Measurements from ENCODE around the gene ITGB5.

The ITGB5 gene, protein sequence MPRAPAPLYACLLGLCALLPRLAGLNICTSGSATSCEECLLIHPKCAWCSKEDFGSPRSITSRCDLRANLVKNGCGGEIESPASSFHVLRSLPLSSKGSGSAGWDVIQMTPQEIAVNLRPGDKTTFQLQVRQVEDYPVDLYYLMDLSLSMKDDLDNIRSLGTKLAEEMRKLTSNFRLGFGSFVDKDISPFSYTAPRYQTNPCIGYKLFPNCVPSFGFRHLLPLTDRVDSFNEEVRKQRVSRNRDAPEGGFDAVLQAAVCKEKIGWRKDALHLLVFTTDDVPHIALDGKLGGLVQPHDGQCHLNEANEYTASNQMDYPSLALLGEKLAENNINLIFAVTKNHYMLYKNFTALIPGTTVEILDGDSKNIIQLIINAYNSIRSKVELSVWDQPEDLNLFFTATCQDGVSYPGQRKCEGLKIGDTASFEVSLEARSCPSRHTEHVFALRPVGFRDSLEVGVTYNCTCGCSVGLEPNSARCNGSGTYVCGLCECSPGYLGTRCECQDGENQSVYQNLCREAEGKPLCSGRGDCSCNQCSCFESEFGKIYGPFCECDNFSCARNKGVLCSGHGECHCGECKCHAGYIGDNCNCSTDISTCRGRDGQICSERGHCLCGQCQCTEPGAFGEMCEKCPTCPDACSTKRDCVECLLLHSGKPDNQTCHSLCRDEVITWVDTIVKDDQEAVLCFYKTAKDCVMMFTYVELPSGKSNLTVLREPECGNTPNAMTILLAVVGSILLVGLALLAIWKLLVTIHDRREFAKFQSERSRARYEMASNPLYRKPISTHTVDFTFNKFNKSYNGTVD

GRCh38 chr3:124887177-124887931 is at the start of gene ITGB5:
ITGB5 (minus strand) TSS chr3:124887365; CDS start chr3:124887000, 365 bp downstream.
- no peak for DNase-seq (ENCODE audit: low read depth in 2 of 2, low spot score in 1 of 2)

DNA sequence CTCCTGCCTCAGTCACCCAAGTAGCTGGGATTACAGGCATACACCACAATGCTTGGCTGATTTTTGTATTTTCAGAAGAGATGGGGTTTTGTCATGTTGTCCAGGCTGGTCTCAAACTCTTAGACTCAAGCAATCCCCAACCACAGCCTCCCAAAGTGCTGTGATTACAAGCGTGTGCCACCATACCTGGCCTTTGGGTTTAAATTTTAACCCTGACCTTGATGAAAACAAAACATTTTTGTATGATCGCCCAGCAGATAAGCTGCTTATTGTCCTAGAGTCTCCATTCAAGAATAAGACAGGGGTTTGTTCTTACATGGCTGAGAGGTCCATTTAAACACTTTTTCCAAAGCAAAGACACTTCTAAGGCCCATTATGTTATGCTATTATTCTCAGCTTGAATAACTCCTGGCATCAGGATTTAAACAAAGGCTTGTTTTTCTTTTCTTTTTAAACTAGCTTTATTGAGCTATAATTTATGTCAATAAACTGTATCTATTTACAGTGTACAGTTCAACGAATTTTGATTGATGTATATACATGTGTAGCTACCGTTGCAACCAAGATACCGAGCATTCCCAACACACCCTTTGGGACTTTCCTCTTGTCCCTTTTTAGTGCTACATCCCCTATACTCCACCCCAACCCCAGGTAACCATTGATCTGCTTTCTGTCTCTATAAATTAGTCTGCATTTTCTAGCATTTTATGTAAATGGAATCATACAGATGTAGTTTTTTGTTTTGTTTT is 48.8 kb upstream of the ITGB5 start:
- DNase-seq (ENCODE audit: low read depth in 2 of 2, low spot score in 1 of 2): no peak

DNA sequence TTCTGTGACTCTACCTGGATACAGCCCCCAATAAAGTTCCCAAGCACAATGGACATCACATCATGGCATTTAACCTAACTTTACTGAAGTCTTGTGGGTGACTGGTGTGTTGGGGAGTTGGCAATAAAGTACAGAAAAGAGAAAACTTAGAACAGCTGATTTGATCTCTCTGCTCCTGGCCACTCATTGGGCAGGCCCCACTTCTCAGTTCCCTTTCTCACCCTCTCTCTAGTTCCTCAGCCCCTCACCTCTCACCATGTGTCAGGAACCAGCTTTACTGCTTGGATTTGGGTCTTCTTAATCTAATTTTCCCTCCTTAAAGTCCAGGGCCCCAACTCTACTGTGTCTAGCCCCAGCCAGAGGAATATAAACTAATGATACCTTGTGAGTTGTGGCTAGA is 48.1 kb upstream of the ITGB5 start:
- DNase-seq (ENCODE audit: low read depth in 2 of 2, low spot score in 1 of 2): no peak

DNA sequence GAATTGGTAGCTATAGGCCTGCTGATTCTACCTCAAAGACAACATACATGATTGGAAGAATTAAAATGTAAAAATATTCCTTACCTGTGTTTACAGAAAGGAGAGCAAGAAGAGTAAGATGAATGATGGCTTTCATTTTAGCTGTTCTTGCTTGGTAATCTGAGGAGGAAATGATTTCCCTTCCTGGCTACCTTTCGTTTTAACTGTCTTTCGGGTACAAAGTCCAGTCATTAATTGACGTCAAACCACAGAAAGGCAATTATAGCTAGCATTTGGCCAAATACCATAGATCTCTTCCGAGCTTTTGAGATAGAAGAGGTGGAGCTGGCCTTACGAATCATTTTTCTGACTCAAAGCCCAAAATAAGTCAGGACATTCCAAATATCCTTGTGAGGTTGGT is 47.4 kb upstream of the ITGB5 start, which contains the start of gene MUC13:
TSS of gene MUC13 (minus strand) at position 175 of the 400 bp plus-strand sequence. CDS start at position 136, 39 bp downstream.
- no peak for DNase-seq (ENCODE audit: low read depth in 2 of 2, low spot score in 1 of 2)

GRCh38 chr3:124928333-124929202 is 41.4 kb upstream of the ITGB5 start:
- peak; percentile 17 to 27 for DNase-seq (ENCODE audit: low read depth in 2 of 2, low spot score in 1 of 2)

DNA sequence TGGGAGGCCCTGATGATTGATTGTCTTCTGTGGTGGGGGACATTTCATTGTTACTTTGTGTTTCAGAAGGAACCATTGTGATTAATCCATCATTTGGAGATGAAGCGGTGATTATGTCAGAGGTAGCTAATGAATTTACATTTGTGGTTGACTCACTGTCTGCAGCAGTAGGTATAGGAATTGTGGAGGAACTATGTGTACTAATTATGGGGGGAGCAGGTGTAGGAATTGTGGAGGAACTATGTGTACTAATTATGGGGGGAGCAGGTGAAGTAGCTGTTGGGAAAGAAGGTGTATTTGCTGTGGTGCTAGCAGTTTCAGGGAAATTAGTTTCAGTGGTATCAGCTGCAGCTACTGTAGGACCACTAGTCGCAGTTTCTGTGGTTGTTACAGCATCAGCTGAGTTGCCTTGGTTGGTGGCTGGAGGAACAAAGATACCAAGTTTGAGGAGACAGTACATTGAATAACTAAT is 40.4 kb upstream of the ITGB5 start:
- DNase-seq (ENCODE audit: low read depth in 2 of 2, low spot score in 1 of 2): no peak

DNA sequence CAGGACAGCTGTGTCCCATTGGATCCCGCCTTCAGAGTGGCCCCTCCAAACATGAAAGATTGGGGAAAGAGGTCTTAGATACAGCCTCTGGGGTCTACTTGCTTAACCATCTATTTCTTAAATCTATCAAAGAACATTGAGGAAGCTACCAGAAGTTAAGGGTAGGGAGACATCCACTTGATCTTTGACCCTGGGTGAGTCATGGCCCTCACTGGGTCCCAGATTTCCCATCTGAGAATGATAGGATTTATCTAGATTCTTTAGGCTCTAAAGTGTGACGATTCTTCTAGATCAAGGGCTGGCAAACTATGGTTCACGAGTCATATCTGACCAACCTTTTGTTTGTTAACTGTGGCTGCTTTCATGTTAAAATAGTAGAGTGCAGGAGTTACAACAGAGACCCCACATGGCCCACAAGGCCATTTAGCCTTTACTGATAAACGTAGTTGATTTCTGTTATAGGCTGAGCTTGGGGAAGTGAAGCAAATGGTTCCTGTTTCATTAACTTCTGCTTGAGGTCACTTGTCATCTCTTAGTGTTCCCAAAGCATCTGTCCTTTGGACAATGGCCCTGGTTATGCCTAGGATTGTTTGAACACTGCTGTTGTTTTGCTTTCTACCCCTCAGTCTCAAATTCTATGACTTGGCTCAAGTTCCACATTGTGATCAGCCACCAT is 39.4 kb upstream of the ITGB5 start:
- no peak for DNase-seq (ENCODE audit: low read depth in 2 of 2, low spot score in 1 of 2)

- DNase-seq (ENCODE audit: low read depth in 2 of 2, low spot score in 1 of 2): no peak
Observed at GRCh38 chr3:124924741-124925140, 37.6 kb upstream of the ITGB5 start.

DNA sequence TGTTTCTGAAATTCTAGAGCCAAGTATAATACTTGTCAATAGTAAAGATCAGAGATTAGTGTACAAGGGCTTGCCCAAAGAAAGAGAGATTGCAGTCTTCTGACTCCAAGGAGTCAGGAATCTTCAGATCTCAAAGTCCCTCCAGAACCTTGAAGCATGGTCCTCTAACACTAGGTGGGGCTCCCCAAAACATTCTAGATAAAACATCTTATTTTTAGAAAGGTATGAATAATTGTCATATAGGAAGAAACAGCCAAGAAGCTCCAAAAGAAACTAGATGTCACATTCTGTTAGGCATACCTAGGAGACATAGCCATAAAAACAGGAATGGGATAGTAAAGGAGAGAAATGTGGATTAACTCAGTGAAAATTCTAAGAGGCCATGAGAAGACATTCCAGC is 36.7 kb upstream of the ITGB5 start:
- no peak for DNase-seq (ENCODE audit: low read depth in 2 of 2, low spot score in 1 of 2)

DNA sequence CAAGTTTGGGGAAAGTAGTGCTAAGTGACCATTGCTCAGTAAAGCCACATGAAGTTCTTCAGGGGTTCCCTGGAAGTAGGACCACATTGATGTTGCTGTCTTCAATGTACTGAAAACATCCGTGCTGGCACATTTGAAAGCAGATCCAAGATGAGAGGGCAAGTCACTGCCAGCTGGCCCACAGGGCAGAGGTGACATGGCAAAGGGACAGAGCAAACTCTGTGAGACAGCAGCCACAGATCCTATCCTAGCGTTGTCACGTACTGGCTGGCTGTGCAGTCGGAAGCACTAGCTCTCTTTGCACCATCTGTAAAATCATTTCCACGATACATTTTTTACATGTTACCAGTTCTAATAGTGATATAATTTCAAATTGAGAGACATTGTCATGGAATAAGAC is 33.6 kb upstream of the ITGB5 start:
- no peak for DNase-seq (ENCODE audit: low read depth in 2 of 2, low spot score in 1 of 2)

DNA sequence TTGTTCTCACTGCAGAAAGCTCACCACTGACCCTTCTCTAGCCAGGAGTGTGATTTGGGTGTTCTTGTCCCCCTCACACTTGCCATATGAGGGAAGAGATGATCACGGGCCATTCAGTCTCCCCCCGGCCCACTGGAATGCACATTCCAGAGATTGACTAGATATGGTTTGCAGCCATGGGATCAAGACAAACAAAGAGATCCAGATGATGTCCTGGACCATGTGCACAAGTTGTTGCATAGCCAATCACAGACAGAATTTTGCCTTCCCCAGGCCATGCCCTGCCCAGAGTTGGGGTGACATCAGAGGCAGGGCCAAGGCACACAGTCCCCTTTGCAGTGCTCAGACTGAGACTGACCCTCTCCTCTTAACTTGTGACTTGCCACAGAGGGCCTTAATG is 32.6 kb upstream of the ITGB5 start:
- DNase-seq (ENCODE audit: low read depth in 2 of 2, low spot score in 1 of 2): no peak

DNA sequence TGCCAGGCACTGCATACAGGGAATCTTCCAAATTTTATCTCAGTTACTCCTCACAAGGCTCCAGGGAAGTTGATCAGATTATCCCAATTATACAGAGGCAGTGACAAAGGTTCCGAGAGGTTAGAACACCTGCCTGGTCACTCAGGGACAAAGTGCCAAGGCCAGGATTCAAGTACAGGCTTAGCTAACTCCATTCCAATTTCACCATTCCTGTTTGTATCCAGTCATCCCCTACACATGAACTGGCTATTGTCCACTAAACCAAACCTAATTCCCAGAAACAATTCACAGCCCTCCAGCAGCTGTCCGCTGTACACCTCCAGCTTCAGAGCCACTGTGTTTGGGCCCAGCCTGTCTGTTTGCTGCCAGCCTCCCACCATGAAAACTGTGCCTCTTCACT is 31.4 kb upstream of the ITGB5 start:
- DNase-seq (ENCODE audit: low read depth in 2 of 2, low spot score in 1 of 2): no peak

- no peak for DNase-seq (ENCODE audit: low read depth in 2 of 2, low spot score in 1 of 2)
Observed at GRCh38 chr3:124916837-124917409, 29.8 kb upstream of the ITGB5 start.

- DNase-seq (ENCODE audit: low read depth in 2 of 2, low spot score in 1 of 2): no peak
Observed at GRCh38 chr3:124915254-124915653, 28.1 kb upstream of the ITGB5 start.

DNA sequence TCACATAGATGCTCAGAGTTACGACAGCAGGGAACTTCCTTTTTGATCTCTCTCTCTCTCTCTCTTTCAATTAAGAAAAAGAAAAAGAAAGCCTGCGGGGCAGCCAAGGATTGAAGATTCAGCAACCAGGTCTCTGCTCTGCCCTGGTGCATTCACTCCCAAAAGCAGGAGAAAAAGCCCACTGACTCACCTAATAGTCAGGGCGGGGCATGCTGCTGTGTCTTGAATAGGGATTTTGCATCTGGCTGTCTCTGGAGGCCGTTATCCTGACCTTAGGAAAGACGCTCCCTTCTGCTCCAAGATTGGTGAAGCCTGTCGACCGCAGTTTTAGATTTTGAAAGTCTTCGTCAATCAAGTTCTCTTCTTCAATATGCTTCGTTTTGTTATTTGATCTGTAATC is 20.8 kb upstream of the ITGB5 start:
- DNase-seq (ENCODE audit: low read depth in 2 of 2, low spot score in 1 of 2): no peak

- DNase-seq (ENCODE audit: low read depth in 2 of 2, low spot score in 1 of 2): no peak
Observed at GRCh38 chr3:124904835-124905492, 17.8 kb upstream of the ITGB5 start.

- no peak for DNase-seq (ENCODE audit: low read depth in 2 of 2, low spot score in 1 of 2)
Observed at GRCh38 chr3:124903896-124904834, 17.0 kb upstream of the ITGB5 start.

Measured in stimulated activated CD8-positive, alpha-beta memory T cell treated with anti-CD3 and anti-CD28 coated beads, Interleukin-4, amount 100 ng/mL, for 1 hour (primary cell).